ENCODE data around the gene CCNQ. TPM values are rescaled to one million over a fixed set of nuclear protein-coding genes. Genes with fewer than 3 reads are reported as not detected.

Gene CCNQ
- polyA plus RNA-seq, 1 donor from 2014 or later: 56.1 TPM

DNA sequence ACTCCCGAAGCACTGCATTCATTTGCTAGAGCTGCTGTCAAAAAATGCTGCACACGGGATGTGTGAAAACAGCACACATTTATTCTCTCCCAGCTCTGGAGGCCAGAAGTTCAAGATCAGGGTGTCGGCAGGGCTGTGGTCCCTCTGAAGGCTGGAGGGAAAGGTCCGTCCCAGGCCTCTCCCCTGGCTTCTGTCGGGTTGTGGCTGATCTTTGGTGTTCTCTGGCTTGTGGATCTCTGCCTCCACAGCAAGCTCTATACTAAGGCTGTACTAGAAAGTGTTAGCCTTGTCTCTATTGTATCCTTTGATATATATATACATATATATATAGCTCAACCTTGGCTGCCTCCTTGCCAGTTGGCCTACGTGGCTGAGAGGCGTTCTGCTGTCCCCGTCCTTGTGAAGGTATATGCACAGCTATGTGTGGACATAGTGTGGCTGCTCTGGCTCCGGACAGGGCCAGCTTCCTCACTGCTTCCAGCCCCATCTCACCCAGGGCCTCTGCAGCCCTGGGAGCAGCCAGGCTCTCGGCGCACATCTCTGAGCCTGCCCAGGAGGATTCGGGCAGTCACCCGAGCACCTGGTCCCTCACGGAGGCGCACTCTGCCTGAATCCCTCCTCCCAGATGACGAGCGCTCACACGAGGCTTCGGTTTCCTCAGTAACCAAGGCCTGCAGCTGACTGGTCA, 33.1 kb upstream of the CCNQ start:
- H3K4me1 Mint-ChIP-seq: peaks cover 0 to 4% (median 0%) of the 10 kb centered on the region in 3 donors
- no peak overlapping the region for H3K4me3 Mint-ChIP-seq
- H3K27me3 Mint-ChIP-seq: peaks cover 19% of the 10 kb centered on the region
- H3K9me3 Mint-ChIP-seq: peaks cover 4 to 6% (median 5%) of the 10 kb centered on the region in 3 donors
- H3K27ac Mint-ChIP-seq: no peak overlapping the region
- H3K36me3 Mint-ChIP-seq: no peaks in the 10 kb centered on the region

DNA sequence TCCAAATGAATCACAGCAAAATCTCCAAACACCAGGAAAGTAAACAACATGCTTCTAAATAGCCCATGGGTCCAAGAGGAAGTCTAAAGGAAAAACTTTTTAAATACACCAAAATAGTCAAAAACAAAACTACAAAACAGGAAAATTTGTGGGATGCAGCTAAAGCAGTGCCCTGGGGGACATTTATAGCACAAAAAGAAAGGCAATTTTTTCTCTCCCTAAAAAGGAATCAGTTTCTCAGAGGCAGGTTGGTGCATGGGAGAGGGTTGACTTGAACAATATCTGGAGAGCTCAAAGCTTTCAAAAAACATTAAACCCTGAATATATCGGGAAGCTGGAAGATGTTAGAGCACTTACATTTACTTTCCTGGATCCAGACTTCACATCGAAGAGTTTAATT, 32.4 kb upstream of the CCNQ start:
- Mint-ChIP-seq H3K27ac (no peak overlapping the region), H3K9me3 (peaks cover 4 to 6% (median 5%) of the 10 kb centered on the region in 3 donors), H3K4me1 (peaks cover 0 to 4% (median 0%) of the 10 kb centered on the region in 3 donors), H3K27me3 (peaks cover 19% of the 10 kb centered on the region), H3K4me3 (no peak overlapping the region), H3K36me3 (no peaks in the 10 kb centered on the region)

DNA sequence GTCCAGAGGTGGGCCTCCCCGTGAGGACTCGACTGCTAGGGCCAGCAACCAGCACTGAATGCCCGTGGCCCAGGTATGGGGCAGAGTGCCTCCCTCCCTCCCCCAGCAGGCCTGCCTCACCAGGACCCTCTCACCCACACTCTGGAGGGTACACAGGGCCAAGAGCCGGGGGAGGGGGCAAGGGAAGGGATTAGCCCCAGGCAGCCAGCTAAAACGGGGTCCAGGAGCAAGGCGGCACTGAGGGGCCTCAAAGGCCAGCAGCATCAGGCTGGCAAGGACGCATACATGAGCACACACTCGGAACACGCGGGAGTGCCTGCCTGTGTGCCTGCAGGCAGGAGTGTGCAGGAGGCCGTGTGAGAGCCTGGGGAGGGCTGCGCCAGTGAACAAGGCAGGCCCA, 29.7 kb upstream of the CCNQ start:
- no peak overlapping the region for H3K27ac Mint-ChIP-seq
- H3K4me1 Mint-ChIP-seq: no peaks in the 10 kb centered on the region
- H3K9me3 Mint-ChIP-seq: peaks cover 4 to 6% (median 5%) of the 10 kb centered on the region in 3 donors
- H3K36me3 Mint-ChIP-seq: no peaks in the 10 kb centered on the region
- H3K27me3 Mint-ChIP-seq: peaks cover 17% of the 10 kb centered on the region
- H3K4me3 Mint-ChIP-seq: no peak overlapping the region

DNA sequence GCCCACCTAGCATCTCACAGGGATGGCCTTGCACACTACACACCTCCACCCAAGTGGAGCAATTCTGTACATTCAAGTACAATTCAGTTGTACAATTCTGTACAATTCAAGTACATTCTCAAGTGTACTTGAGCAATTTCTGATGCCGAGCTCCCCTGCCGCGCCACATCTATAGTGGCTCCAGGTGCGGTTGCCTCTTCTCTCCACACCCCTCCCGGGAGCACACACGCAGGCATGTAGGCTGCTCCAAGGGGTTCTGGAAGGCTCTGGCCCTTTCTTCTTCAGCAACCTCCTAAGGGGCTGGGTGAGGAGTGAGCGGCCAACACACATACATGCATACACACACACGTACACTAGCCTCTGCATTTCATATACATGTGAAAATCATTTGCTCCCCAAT, 29.2 kb upstream of the CCNQ start:
- no peaks in the 10 kb centered on the region for H3K4me1 Mint-ChIP-seq
- no peak overlapping the region for H3K27ac Mint-ChIP-seq
- H3K4me3 Mint-ChIP-seq: no peak overlapping the region
- peaks cover 4 to 6% (median 5%) of the 10 kb centered on the region in 3 donors for H3K9me3 Mint-ChIP-seq
- H3K27me3 Mint-ChIP-seq: peaks cover 21% of the 10 kb centered on the region
- H3K36me3 Mint-ChIP-seq: no peaks in the 10 kb centered on the region

DNA sequence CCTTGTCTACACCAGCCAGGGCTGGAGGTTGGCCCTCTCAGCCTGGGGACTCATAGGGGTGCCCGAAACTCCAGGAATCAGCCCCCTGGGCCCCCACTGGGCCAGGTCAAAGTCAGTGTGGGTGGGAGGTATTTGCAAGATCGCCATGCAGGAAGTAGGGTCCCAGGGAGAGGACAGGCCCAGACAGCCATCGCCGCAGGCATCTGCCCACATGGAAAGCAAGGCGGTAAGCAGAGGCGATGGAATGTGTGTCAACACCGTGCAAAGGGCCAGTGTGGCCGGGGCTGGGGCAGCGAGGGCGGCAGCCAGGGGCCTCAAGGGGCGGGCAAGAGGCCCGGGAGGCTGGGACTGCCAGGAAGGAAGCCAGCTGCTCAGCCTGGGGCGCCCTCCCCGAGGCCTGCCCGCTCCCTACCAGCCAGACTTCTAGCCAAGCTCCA, 28.8 kb upstream of the CCNQ start:
- Mint-ChIP-seq H3K4me1 (no peaks in the 10 kb centered on the region), H3K4me3 (no peak overlapping the region), H3K36me3 (no peaks in the 10 kb centered on the region), H3K27ac (no peak overlapping the region), H3K9me3 (peaks cover 4 to 6% (median 5%) of the 10 kb centered on the region in 3 donors), H3K27me3 (peaks cover 26% of the 10 kb centered on the region)

DNA sequence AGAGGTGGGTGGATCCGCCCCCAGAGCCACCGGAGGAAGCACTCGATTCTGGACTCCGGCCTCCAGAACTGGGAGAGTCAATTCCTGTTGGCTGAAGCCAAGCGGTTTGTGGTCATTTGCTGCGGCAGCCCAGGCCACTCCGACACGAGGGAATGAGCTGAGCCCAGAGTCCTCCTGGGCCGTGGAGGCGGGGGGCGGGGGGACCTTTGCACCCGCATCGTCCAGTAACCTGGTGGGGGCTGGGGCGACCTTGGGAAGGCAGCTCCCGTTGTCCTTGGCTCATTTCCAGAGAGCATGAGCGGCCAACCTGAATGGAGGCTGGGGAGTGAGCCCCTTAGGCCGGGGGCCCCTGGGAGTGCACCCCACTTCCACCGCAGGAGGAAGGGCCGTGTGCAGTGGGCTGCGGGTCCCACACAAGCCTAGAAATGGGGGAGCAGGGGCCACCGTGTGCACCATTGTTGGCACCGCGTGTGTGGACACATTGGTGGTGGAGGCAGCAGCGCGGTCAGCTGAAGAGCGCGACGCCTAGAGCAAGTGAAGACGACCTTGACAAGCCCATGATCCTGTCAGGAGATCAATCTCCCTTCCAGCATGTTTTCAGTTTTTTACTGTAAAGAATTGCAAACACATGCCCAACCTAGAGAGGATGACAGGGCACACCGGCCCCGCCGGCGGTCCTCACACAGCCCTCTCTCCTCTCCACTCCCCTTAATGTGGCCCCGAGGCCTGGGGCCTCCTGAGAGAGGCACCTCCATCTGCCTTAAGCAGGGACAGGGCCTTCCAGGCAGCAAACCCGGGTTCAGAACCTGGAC, 28.1 kb upstream of the CCNQ start:
- Mint-ChIP-seq H3K4me3 (no peak overlapping the region), H3K4me1 (no peaks in the 10 kb centered on the region), H3K36me3 (no peaks in the 10 kb centered on the region), H3K9me3 (peaks cover 4 to 6% (median 5%) of the 10 kb centered on the region in 3 donors), H3K27ac (no peak overlapping the region), H3K27me3 (peaks cover 31% of the 10 kb centered on the region)

DNA sequence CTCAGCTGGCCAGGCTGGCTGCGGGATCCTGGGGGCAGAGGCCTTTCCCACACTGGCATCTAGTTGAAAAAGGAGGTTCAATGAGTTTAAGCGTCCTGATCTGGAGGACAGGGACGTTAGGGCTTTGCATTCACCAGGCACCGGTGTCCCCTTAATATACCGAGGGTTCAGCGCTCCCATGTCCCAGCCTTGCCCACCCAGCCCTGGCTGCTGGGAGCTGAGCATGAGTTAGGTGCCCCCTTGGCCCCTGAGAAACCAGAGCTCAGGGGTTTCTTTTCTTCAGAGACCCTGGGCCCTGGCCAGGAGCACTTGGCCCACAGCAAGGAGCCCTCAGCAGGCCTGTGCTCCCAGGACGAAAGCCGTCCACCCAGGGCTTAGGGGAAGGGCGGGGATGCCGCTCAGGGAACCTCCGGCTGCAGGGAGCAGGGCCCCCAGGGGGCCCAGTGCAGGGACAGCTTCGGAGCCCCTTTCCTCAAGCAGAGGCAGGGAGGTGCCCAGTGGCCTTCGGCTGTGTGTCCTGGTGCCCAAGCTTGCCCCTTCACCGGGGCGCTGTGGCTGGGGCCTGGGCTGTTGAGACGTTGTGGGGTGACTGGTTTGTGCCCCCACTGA, 27.2 kb upstream of the CCNQ start:
- Mint-ChIP-seq H3K4me3 (no peak overlapping the region), H3K27me3 (peaks cover 31% of the 10 kb centered on the region), H3K36me3 (no peaks in the 10 kb centered on the region), H3K4me1 (no peaks in the 10 kb centered on the region), H3K27ac (no peak overlapping the region), H3K9me3 (peaks cover 2 to 4% (median 3%) of the 10 kb centered on the region in 3 donors)

DNA sequence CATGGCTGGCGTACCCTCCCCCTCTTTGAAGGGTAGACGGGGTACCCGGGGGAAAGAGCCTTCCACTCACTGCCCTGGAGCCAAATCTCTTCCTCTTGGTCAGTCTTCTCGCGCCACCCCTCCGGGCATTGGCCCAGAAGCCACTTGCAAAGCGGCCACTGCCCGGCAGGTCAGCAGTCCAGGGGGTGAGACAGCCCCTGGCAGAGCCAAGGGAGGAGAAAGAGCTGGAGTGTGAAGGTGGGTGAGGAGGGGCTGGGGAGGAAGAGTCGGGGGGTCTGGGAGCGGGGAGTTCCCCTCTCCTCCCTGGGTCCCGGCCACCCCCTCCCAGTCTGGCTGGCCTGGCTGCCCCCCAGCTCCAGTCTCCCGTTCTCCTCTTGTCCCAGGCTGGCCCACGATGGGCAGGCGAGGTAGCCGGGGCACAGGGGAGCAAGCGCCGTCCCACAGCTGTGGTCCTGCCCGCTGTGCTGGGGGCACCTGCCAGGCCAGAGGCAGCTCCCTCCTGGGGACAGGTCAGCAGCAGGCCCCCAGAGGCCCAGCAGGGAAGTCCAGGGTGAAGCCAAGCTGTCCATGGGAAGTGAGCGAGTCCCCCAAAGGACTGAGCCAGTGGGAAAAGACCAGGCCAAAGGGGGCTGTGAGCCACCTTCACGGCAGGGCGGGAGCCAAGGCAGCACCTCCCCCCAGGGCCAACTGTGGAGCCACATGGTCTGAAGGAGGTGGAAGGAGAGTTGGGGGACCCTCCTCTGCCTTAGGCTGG, 26.5 kb upstream of the CCNQ start:
- Mint-ChIP-seq H3K27ac (no peak overlapping the region), H3K4me1 (no peaks in the 10 kb centered on the region), H3K27me3 (peaks cover 25% of the 10 kb centered on the region), H3K9me3 (peaks cover 0 to 4% (median 0%) of the 10 kb centered on the region in 3 donors), H3K36me3 (no peaks in the 10 kb centered on the region), H3K4me3 (no peak overlapping the region)

DNA sequence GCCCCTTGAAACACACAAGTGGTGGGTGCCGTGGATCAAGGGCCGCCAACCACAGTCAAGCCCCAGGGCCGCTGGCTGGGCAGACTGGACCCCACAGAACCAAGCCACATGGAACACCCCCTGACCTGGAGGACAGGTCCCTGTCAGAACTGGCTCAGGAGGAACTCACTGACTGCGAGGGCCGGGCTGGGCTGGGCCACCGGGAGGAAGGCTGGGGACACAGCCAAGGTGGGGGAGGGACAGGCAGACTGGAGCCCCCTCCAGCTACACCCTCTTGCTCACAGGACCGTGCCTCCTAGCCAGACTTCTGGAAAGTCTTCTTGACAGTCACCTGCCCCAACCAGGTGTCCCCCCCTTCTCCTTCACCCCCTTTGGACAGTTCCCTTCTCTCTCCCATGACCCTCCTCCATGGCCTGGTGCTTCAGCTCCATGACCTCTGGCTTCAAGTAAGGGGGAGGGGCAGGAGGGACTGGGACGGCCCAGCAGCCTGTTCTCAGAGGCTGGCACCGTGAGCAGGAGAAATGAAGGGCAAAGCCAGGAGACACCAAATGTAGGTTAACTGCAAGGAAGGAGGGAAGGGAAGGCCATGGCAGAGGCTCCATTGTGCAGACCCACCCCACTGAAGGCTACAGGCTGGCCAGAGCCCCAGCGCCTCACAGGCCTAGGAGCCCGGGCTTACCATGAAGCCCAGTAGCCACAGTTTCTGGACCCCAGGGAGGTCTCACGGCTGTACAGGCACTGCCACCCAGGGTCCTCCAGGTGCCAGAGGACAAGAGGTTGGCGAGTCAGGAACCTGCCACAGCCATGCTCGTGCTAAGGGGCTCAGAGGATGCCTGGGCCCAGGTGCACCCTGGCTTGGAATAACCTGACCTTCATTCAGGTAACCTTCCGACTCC, 25.5 kb upstream of the CCNQ start:
- Mint-ChIP-seq H3K36me3 (no peaks in the 10 kb centered on the region), H3K9me3 (peaks cover 0 to 4% (median 0%) of the 10 kb centered on the region in 3 donors), H3K4me1 (no peaks in the 10 kb centered on the region)

DNA sequence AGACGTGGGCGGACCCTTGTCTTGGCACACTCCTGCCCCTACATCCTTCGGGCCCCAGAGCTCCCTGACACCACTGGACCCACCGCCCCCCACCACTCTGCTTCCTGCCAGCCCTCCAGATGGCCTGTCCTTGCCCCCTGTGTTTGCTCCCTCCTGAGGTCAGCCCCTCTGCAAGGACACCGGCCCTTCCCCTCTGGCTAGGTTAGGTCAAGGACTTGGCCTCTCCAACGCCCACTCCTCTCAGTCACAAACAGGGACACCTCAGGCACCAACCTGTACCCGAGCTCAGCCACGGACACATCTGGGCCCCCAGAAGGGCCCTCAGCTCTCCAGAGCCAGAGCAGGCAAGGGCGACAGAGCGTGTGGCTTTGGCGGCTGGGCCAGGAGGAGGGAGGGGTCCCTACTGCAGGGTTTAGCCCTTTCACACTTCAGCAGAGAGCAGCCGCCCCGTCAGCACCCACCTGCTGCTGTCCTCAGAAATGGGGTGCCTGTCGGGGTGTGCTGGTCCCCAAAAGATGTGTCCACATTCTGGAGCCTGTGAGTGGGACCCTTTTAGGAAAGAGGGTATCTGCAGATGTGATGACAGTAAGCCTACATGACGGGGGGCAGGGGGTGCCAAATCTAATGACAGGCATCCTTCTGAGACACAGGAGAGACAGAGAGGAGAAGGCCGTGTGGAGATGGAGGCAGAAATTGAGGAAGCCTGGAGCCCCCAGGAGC, 24.5 kb upstream of the CCNQ start:
- Mint-ChIP-seq H3K27me3 (peaks cover 23% of the 10 kb centered on the region), H3K4me3 (no peak overlapping the region), H3K27ac (peak overlapping the region in 1 of 3 donors; percentile 73), H3K9me3 (peaks cover 0 to 4% (median 0%) of the 10 kb centered on the region in 3 donors), H3K4me1 (no peaks in the 10 kb centered on the region), H3K36me3 (no peaks in the 10 kb centered on the region)

More for the DNA sequence above, 25.5 kb upstream of the CCNQ start:
- Mint-ChIP-seq H3K4me3 (no peak overlapping the region), H3K27me3 (peaks cover 19% of the 10 kb centered on the region), H3K27ac (no peak overlapping the region)

DNA sequence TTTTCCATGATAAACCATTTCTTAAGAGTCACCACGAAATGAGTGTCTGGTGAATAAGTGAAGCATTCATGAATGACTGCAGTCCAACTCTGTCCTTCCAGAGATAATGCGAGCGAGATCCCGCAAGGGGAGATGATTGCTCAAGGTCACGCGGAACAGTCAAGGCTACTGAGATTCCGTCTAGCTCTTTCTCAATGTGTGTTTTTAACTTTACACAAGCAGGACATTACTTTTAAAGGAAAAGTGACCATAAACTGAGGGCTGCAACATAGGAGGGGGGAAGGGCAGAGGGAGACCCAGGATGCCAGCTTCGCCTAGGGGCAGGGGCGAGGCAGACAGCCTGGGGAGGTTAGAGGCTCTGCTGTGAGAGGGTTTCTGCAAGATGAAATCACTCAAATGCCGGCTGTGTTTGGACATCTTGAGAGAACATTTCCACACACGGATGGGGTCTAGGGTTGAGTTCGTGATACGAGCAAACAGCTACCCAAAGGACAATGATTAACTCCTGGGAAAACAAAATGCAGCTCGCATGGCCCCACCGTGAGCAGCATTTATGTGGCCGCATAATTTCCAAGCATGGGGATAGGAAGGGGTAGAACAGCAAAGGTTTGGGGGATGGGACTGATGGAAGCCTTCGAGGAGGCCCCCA, 23.8 kb upstream of the CCNQ start:
- H3K9me3 Mint-ChIP-seq: peaks cover 0 to 4% (median 0%) of the 10 kb centered on the region in 3 donors
- peak overlapping the region in 1 of 3 donors; percentile 13 for H3K27ac Mint-ChIP-seq
- H3K36me3 Mint-ChIP-seq: no peaks in the 10 kb centered on the region
- no peak overlapping the region for H3K4me3 Mint-ChIP-seq
- peaks cover 24% of the 10 kb centered on the region for H3K27me3 Mint-ChIP-seq
- H3K4me1 Mint-ChIP-seq: no peaks in the 10 kb centered on the region

DNA sequence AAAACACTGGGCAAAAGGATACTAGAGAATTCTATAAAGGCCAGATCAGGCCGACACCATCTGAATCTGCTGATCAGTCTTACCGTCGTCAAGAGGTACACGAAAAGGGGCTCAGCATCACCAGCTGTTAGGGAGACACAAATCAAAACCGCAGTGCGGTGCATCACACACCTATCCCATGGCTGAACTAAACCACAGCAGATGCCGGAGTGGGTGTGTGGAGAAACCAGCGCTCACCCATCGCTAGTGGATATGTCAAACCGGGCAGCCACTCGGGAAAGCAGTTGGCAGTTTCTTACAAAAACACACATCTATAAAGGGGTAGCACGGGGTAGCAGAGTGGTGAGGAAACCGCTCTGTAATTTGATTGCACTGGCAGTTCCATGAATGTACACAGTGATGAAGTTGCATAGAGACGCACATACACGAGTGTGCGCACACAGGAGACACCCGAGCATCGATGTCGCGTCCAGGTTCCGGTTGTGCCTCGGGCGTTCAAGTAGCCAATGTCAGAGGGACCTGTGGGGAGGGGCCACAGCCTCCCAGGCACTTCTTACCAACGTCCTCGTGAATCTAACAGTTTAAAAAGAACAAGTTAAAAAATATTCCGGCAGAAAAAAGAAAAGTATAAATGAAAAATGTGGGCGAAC, 23.1 kb upstream of the CCNQ start:
- no peak overlapping the region for H3K4me3 Mint-ChIP-seq
- H3K27ac Mint-ChIP-seq: peak overlapping the region in 1 of 3 donors; percentile 13
- H3K36me3 Mint-ChIP-seq: no peaks in the 10 kb centered on the region
- H3K4me1 Mint-ChIP-seq: no peaks in the 10 kb centered on the region
- no peaks in the 10 kb centered on the region for H3K9me3 Mint-ChIP-seq
- peaks cover 24% of the 10 kb centered on the region for H3K27me3 Mint-ChIP-seq

DNA sequence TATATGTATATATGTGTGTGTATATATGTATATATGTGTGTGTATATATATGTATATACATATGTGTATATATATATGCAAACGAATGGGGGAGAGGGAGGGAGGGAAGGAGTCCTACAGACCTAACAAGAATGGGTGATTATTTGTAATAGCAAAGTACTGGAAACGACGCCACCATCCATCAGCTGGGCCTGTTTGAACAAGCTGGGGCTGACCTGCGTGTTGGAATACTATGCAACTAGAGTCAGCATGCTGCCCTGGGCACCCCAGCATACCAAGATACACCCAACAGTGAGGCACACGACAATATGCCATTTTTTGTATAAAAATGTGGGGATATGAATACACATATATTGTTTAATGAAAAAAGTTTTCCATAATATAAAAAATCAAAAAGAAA, 21.6 kb upstream of the CCNQ start:
- Mint-ChIP-seq H3K36me3 (no peaks in the 10 kb centered on the region), H3K4me1 (no peaks in the 10 kb centered on the region), H3K4me3 (no peak overlapping the region), H3K27ac (peak overlapping the region in 1 of 3 donors; percentile 73), H3K27me3 (peaks cover 29% of the 10 kb centered on the region), H3K9me3 (no peaks in the 10 kb centered on the region)
